ENCODE measurements around the gene PRMT2.
A peak's percentile ranks its signal among the peaks of the same experiment; 100 is the strongest.

GRCh38 chr21:46635324-46636180 is at the start of gene PRMT2:
- TF ChIP-seq POLR2A (IDR thresholded peaks at IDR 0.05; ENCODE audit: low read length) (peak; percentile 67), USF2 (IDR thresholded peaks at IDR 0.05) (no peak), MAX (IDR thresholded peaks at IDR 0.05) (peak; percentile 46; the same call in 1 of the 2 replicates), CTCF (IDR thresholded peaks at IDR 0.05) (no peak), MAFK (IDR thresholded peaks at IDR 0.05; ENCODE audit: partially characterized antibody) (no peak), CEBPB (IDR thresholded peaks at IDR 0.05) (no peak), CHD4 (IDR thresholded peaks at IDR 0.05; ENCODE audit: borderline replicate concordance) (no peak), TP53 (CRISPR knock-in tag; IDR thresholded peaks at IDR 0.05) (no peak)

Data from A549 (cell line).